Astrocyte (in vitro differentiated cells and primary cell): ENCODE data around the gene UGT1A5. TPM values are rescaled to one million over a fixed set of nuclear protein-coding genes. Genes with fewer than 3 reads are reported as not detected.

Experiments
- DNase-seq: peaks from one replicate; pipeline ENCODE4 v3.0.0-alpha.2; 2010; ENCODE audit warnings: low read depth
- FAIRE-seq: peaks from 2 replicates; lab custom pipeline; 2011; peaks lifted over from hg19 to GRCh38; lab: Jason Lieb, UNC
- H2AFZ ChIP-seq: 2 replicates; pipeline ENCODE4 v1.6.0; 2012; ENCODE audit warnings: low read depth, low read length, inconsistent platforms
- H3K27ac ChIP-seq: 2 replicates; pipeline ENCODE4 v1.5.1; 2011; ENCODE audit warnings: low read depth, low read length, inconsistent platforms
- H3K27me3 ChIP-seq: 2 replicates; pipeline ENCODE4 v1.6.0; 2011; ENCODE audit warnings: low read length, inconsistent platforms; ENCODE audit not compliant: insufficient read depth
- H3K36me3 ChIP-seq: 2 replicates; pipeline ENCODE4 v1.5.1; 2011; ENCODE audit warnings: low read length, inconsistent platforms; ENCODE audit not compliant: insufficient read depth
- H3K4me1 ChIP-seq: 2 replicates; pipeline ENCODE4 v1.5.1; 2011; ENCODE audit warnings: low read length, inconsistent platforms; ENCODE audit not compliant: insufficient read depth
- H3K4me2 ChIP-seq: 2 replicates; pipeline ENCODE4 v1.6.0; 2012; ENCODE audit warnings: low read length, inconsistent platforms
- H3K4me3 ChIP-seq: 2 replicates; pipeline ENCODE4 v1.5.1; 2011; ENCODE audit warnings: low read depth, mild to moderate bottlenecking, low read length, inconsistent platforms; ENCODE audit not compliant: insufficient read depth
- H3K79me2 ChIP-seq: 2 replicates; pipeline ENCODE4 v1.6.0; 2012; ENCODE audit warnings: mild to moderate bottlenecking, low read length, inconsistent platforms; ENCODE audit not compliant: insufficient read depth
- H3K9ac ChIP-seq: 2 replicates; pipeline ENCODE4 v1.6.0; 2012; ENCODE audit warnings: mild to moderate bottlenecking, low read length, inconsistent platforms
- H3K9me3 ChIP-seq: 2 replicates; pipeline ENCODE4 v1.5.1; 2012; ENCODE audit warnings: low read depth, mild to moderate bottlenecking, low read length, inconsistent platforms; ENCODE audit not compliant: insufficient read depth
- H4K20me1 ChIP-seq: 2 replicates; pipeline ENCODE4 v1.6.0; 2012; ENCODE audit warnings: low read length, inconsistent platforms; ENCODE audit not compliant: insufficient read depth
- H3K27ac Mint-ChIP-seq: one replicate; pipeline ENCODE4 v1.8.0; 2021; ENCODE audit warnings: mild to moderate bottlenecking, mixed read lengths; ENCODE audit not compliant: unreplicated experiment
- H3K27me3 Mint-ChIP-seq: one replicate; pipeline ENCODE4 v1.8.0; 2021; ENCODE audit warnings: low read depth, mixed read lengths; ENCODE audit not compliant: unreplicated experiment
- H3K36me3 Mint-ChIP-seq: one replicate; pipeline ENCODE4 v1.8.0; 2021; ENCODE audit warnings: low read depth, mixed read lengths; ENCODE audit not compliant: unreplicated experiment
- H3K4me1 Mint-ChIP-seq: one replicate; pipeline ENCODE4 v1.8.0; 2021; ENCODE audit warnings: low read depth, mixed read lengths; ENCODE audit not compliant: unreplicated experiment
- H3K4me3 Mint-ChIP-seq: one replicate; pipeline ENCODE4 v1.8.0; 2021; ENCODE audit warnings: mild to moderate bottlenecking, moderate library complexity, mixed read lengths; ENCODE audit not compliant: unreplicated experiment
- H3K9me3 Mint-ChIP-seq: one replicate; pipeline ENCODE4 v1.8.0; 2021; ENCODE audit warnings: mild to moderate bottlenecking, mixed read lengths; ENCODE audit not compliant: unreplicated experiment
- CTCF ChIP-seq: IDR thresholded peaks from 2 replicates; pipeline ENCODE4 v1.5.1; 2011; ENCODE audit warnings: low read depth, mild to moderate bottlenecking, inconsistent platforms, low read length, moderate library complexity; ENCODE audit not compliant: insufficient read depth
- EZH2 ChIP-seq: IDR thresholded peaks from 2 replicates; pipeline ENCODE4 v1.6.1; 2012; ENCODE audit warnings: mild to moderate bottlenecking, low read length, inconsistent platforms; ENCODE audit not compliant: insufficient read depth
- total RNA-seq: library from RNA; stranded (reverse); gene quantifications from 2 replicates; pipeline ENCODE4 v1.2.1, GENCODE V29; 2021

Gene UGT1A5
- total RNA-seq, 1 donor from 2014 or later: not detected

- no peak overlapping the region for H3K4me3 Mint-ChIP-seq
Observed at GRCh38 chr2:233754872-233755611, 42.3 kb downstream of the UGT1A5 start.

GRCh38 chr2:233756429-233757081 is 43.8 kb downstream of the UGT1A5 start:
- H3K27ac Mint-ChIP-seq: no peak overlapping the region
- peaks cover 5% of the 10 kb centered on the region for H3K27me3 ChIP-seq
- H3K4me2 ChIP-seq: no peak overlapping the region
- H3K79me2 ChIP-seq: no peaks in the 10 kb centered on the region
- H2AFZ ChIP-seq: no peak overlapping the region
- H3K9me3 Mint-ChIP-seq: peaks cover 5% of the 10 kb centered on the region
- no peak overlapping the region for H3K4me3 Mint-ChIP-seq
- no peak overlapping the region for H3K27ac ChIP-seq
- H3K36me3 Mint-ChIP-seq: no peaks in the 10 kb centered on the region
- H3K9me3 ChIP-seq: no peaks in the 10 kb centered on the region
- H3K4me3 ChIP-seq: no peak overlapping the region
- H3K4me1 ChIP-seq: no peaks in the 10 kb centered on the region
- H3K9ac ChIP-seq: no peak overlapping the region
- H3K4me1 Mint-ChIP-seq: no peaks in the 10 kb centered on the region
- no peak for DNase-seq
- FAIRE-seq: no peak
- H3K36me3 ChIP-seq: no peaks in the 10 kb centered on the region
- no peaks in the 10 kb centered on the region for H4K20me1 ChIP-seq
- TF ChIP-seq EZH2: no peak
- no peak for TF ChIP-seq CTCF
- H3K27me3 Mint-ChIP-seq: peaks cover 12% of the 10 kb centered on the region

More at GRCh38 chr2:233754872-233755611, 42.3 kb downstream of the UGT1A5 start:
- Histone ChIP-seq H2AFZ (no peak overlapping the region), H3K27me3 (peaks cover 5% of the 10 kb centered on the region), H3K4me3 (no peak overlapping the region), H3K9ac (no peak overlapping the region), H3K36me3 (no peaks in the 10 kb centered on the region), H3K79me2 (no peaks in the 10 kb centered on the region), H3K4me2 (no peak overlapping the region), H4K20me1 (no peaks in the 10 kb centered on the region), H3K4me1 (no peaks in the 10 kb centered on the region), H3K9me3 (no peaks in the 10 kb centered on the region), H3K27ac (no peak overlapping the region)
- H3K27ac Mint-ChIP-seq: no peak overlapping the region
- no peaks in the 10 kb centered on the region for H3K4me1 Mint-ChIP-seq
- no peak for TF ChIP-seq CTCF
- TF ChIP-seq EZH2: no peak
- no peak for DNase-seq
- peaks cover 13% of the 10 kb centered on the region for H3K9me3 Mint-ChIP-seq
- no peaks in the 10 kb centered on the region for H3K36me3 Mint-ChIP-seq
- peaks cover 12% of the 10 kb centered on the region for H3K27me3 Mint-ChIP-seq
- FAIRE-seq: no peak

- no peak overlapping the region for H2AFZ ChIP-seq
- H3K27ac Mint-ChIP-seq: no peak overlapping the region
- no peaks in the 10 kb centered on the region for H3K36me3 Mint-ChIP-seq
Observed at GRCh38 chr2:233758141-233758540, 45.4 kb downstream of the UGT1A5 start.

More at GRCh38 chr2:233758141-233758540, 45.4 kb downstream of the UGT1A5 start:
- H3K4me2 ChIP-seq: no peak overlapping the region
- no peaks in the 10 kb centered on the region for H3K36me3 ChIP-seq
- no peaks in the 10 kb centered on the region for H3K4me1 Mint-ChIP-seq
- FAIRE-seq: no peak
- H4K20me1 ChIP-seq: no peaks in the 10 kb centered on the region
- no peaks in the 10 kb centered on the region for H3K9me3 ChIP-seq
- TF ChIP-seq CTCF (no peak), EZH2 (no peak)
- H3K9ac ChIP-seq: no peak overlapping the region
- H3K27me3 ChIP-seq: peaks cover 5% of the 10 kb centered on the region
- no peak overlapping the region for H3K4me3 Mint-ChIP-seq
- peaks cover 12% of the 10 kb centered on the region for H3K27me3 Mint-ChIP-seq
- H3K79me2 ChIP-seq: no peaks in the 10 kb centered on the region
- DNase-seq: no peak
- H3K4me1 ChIP-seq: no peaks in the 10 kb centered on the region
- H3K4me3 ChIP-seq: no peak overlapping the region
- no peak overlapping the region for H3K27ac ChIP-seq
- peaks cover under 1% of the 10 kb centered on the region for H3K9me3 Mint-ChIP-seq
